HEK293 (cell line): ENCODE data around the gene CLTB.

Source experiments
- BCL6B ChIP-seq: fragments of 450-650 bp; formaldehyde crosslinking; IDR thresholded peaks from 2 replicates; pipeline ENCODE4 v1.5.1; 2017; ENCODE audit warnings: missing biosample characterization, missing genetic modification characterization
- CTCF ChIP-seq: fragments of 450-650 bp; formaldehyde crosslinking; IDR thresholded peaks from 2 replicates; pipeline ENCODE4 v1.5.1; 2016; ENCODE audit warnings: missing biosample characterization, missing genetic modification characterization
- KLF17 ChIP-seq: fragments of 450-650 bp; formaldehyde crosslinking; IDR thresholded peaks from 2 replicates; pipeline ENCODE4 v1.5.1; 2016; ENCODE audit warnings: missing biosample characterization, missing genetic modification characterization
- TRIM28 ChIP-seq: IDR thresholded peaks from 2 replicates; pipeline ENCODE4 v1.6.1; 2011; ENCODE audit warnings: low read length, control low read depth, borderline replicate concordance
- YY1 ChIP-seq: fragments of 450-650 bp; formaldehyde crosslinking; IDR thresholded peaks from 2 replicates; pipeline ENCODE4 v1.5.1; 2018; ENCODE audit warnings: missing biosample characterization, missing genetic modification characterization
- ZBTB10 ChIP-seq: fragments of 450-650 bp; formaldehyde crosslinking; IDR thresholded peaks from 2 replicates; pipeline ENCODE4 v1.5.1; 2016; ENCODE audit warnings: missing biosample characterization, missing genetic modification characterization
- ZNF266 ChIP-seq: fragments of 450-650 bp; formaldehyde crosslinking; IDR thresholded peaks from 2 replicates; pipeline ENCODE4 v1.5.1; 2016; ENCODE audit warnings: missing biosample characterization, missing genetic modification characterization, low read depth
- ZNF311 ChIP-seq: fragments of 450-650 bp; formaldehyde crosslinking; IDR thresholded peaks from 2 replicates; pipeline ENCODE4 v1.5.1; 2017; ENCODE audit warnings: missing biosample characterization, missing genetic modification characterization, borderline replicate concordance
- ZNF449 ChIP-seq: fragments of 450-650 bp; formaldehyde crosslinking; IDR thresholded peaks from 2 replicates; pipeline ENCODE4 v1.5.1; 2017; ENCODE audit warnings: missing biosample characterization, mild to moderate bottlenecking, missing genetic modification characterization, moderate library complexity
- ZNF610 ChIP-seq: fragments of 450-650 bp; formaldehyde crosslinking; IDR thresholded peaks from 2 replicates; pipeline ENCODE4 v1.5.1; 2016; ENCODE audit warnings: missing biosample characterization, missing genetic modification characterization, borderline replicate concordance

- TF ChIP-seq ZBTB10 (tag by site-specific recombination) = no peak
- TF ChIP-seq ZNF449 (tag by site-specific recombination) = no peak
- no peak for TF ChIP-seq ZNF311 (tag by site-specific recombination)
- no peak for TF ChIP-seq CTCF (tag by site-specific recombination)
- no peak for TF ChIP-seq ZNF610 (tag by site-specific recombination)
- TF ChIP-seq YY1 (tag by site-specific recombination) = no peak
- TF ChIP-seq ZNF266 (tag by site-specific recombination) = no peak
- no peak for TF ChIP-seq TRIM28
- no peak for TF ChIP-seq BCL6B (tag by site-specific recombination)
- no peak for TF ChIP-seq KLF17 (tag by site-specific recombination)
These were observed 5.7 kb downstream of the CLTB start for GRCh38 chr5:176410486-176411180.
